Renal cortical epithelial cell (primary cell): Measurements from ENCODE around the gene NCF1. TPM values are rescaled to one million over a fixed set of nuclear protein-coding genes. Genes with fewer than 3 reads are reported as not detected.
"Not testable (repeated sequence)": the region's sequence is repeated elsewhere in the genome, so short reads cannot be mapped to it uniquely, and the experiment has no call there.

Source experiments
- DNase-seq: peaks from one replicate; pipeline ENCODE4 v3.0.0-alpha.2; 2011; ENCODE audit warnings: low read depth
- total RNA-seq: library from RNA; depleted of rRNA; stranded (reverse); fragments of >200 nt; gene quantifications from 2 replicates; pipeline ENCODE4 v1.2.3, GENCODE V29; 2014

NCF1 gene
- 0.10 TPM in 1 of 2 replicates, not detected in the other for total RNA-seq

GRCh38 chr7:74773760-74774750 lies at the start of gene NCF1:
NCF1 (plus strand) TSS chr7:74774011; CDS start chr7:74774032, 21 bp downstream.
- DNase-seq, result not testable (repeated sequence)

- DNase-seq, result no peak
Measured at GRCh38 chr7:74725840-74726239, 48.0 kb upstream of the NCF1 start.

GRCh38 chr7:74726309-74727101 lies 47.3 kb upstream of the NCF1 start:
- DNase-seq, result no peak

GRCh38 chr7:74728686-74729085 lies 45.1 kb upstream of the NCF1 start:
- not testable (repeated sequence) for DNase-seq

GRCh38 chr7:74730186-74730585 lies 43.6 kb upstream of the NCF1 start:
- DNase-seq, result not testable (repeated sequence)

GRCh38 chr7:74739974-74740703 lies 33.7 kb upstream of the NCF1 start:
- DNase-seq, result not testable (repeated sequence)

- DNase-seq, result not testable (repeated sequence)
Measured at GRCh38 chr7:74743936-74744557, 29.8 kb upstream of the NCF1 start.

GRCh38 chr7:74753921-74754482 lies 19.8 kb upstream of the NCF1 start:
- DNase-seq, result not testable (repeated sequence)

GRCh38 chr7:74756673-74757072 lies 17.1 kb upstream of the NCF1 start:
- not testable (repeated sequence) for DNase-seq

GRCh38 chr7:74758268-74758667 lies 15.5 kb upstream of the NCF1 start:
- DNase-seq, result not testable (repeated sequence)

GRCh38 chr7:74758982-74759381 lies 14.8 kb upstream of the NCF1 start:
- not testable (repeated sequence) for DNase-seq

GRCh38 chr7:74765205-74765918 lies 8.4 kb upstream of the NCF1 start:
- not testable (repeated sequence) for DNase-seq

GRCh38 chr7:74766509-74766908 lies 7.3 kb upstream of the NCF1 start:
- DNase-seq, result not testable (repeated sequence)

GRCh38 chr7:74766991-74767390 lies 6.8 kb upstream of the NCF1 start:
- not testable (repeated sequence) for DNase-seq

- not testable (repeated sequence) for DNase-seq
Measured at GRCh38 chr7:74770062-74770461, 3.7 kb upstream of the NCF1 start.

- DNase-seq, result not testable (repeated sequence)
Measured at GRCh38 chr7:74772093-74772492, 1.7 kb upstream of the NCF1 start.

GRCh38 chr7:74775111-74775510 lies 1.3 kb downstream of the NCF1 start:
- DNase-seq, result not testable (repeated sequence)

GRCh38 chr7:74779053-74779452 lies 5.2 kb downstream of the NCF1 start:
- not testable (repeated sequence) for DNase-seq

- not testable (repeated sequence) for DNase-seq
Measured at GRCh38 chr7:74781746-74782145, 7.9 kb downstream of the NCF1 start.

- DNase-seq, result not testable (repeated sequence)
Measured at GRCh38 chr7:74783595-74783994, 9.8 kb downstream of the NCF1 start.
